Measurements from ENCODE around the gene SATB1. TPM values are rescaled to one million over a fixed set of nuclear protein-coding genes. Genes with fewer than 3 reads are reported as not detected.

SATB1 gene
- total RNA-seq, 1 experiment from 2014 or later = 2.7 TPM

DNA sequence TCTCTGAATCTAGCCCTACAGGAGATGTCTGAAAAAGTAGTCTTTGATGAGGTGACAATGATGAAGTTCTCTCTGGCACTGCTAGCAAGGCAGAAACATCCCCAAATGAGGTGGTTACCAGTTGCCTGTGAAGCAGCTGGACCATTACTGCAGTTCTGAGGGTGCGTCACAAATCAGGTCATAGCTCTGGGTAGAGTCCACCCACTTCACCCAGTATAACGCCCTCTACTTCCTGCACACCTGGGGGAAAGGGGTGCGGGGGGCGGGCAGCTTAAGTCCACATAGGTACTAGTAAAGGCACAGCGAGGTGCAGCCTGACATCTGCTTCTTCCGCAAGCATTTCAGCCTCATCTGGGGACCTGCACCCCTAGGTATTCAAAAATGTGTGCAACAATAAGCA, 13.4 kb upstream of the SATB1 start (continued):
- TF ChIP-seq, protein P1, sequence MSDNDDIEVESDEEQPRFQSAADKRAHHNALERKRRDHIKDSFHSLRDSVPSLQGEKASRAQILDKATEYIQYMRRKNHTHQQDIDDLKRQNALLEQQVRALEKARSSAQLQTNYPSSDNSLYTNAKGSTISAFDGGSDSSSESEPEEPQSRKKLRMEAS (IDR thresholded peaks at IDR 0.05) = no peak
- no peak for TF ChIP-seq POLR2A (IDR thresholded peaks at IDR 0.05; ENCODE audit: borderline replicate concordance, extremely low read depth, insufficient read depth, insufficient read length)

DNA sequence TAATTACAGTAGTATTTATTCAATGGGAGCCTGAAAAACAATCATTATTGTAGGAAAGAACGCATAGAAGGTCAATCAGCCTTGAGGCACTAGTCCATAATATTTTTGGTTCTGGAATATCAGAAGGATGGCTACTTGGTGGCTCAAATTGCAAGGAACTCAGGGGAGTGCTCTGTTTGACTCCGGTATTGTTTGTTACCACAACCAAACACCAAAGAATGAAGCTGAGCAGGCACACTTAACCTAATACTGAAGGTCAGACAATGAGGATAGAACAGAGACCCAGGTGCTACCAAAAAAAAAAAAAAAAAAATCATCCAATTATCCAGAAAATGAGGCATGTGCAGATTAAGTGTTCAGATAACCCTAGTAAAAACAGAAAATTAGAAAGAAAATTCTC, 11.1 kb upstream of the SATB1 start:
- Histone ChIP-seq H3K9ac (ENCODE audit: low read length) (no peak overlapping the region), H3K79me2 (ENCODE audit: insufficient read depth, low read length) (no peaks in the 10 kb centered on the region), H3K9me3 (ENCODE audit: control insufficient read depth in 1 of 2, insufficient read depth in 1 of 2, low read depth in 1 of 2, low read length in 2 of 2) (no peaks in the 10 kb centered on the region), H3K27ac (ENCODE audit: low read depth, low read length) (no peak overlapping the region), H3K36me3 (ENCODE audit: control insufficient read depth in 1 of 2, insufficient read depth in 2 of 2, low read length in 2 of 2) (no peaks in the 10 kb centered on the region), H3K27me3 (ENCODE audit: insufficient read depth, low read length) (peaks cover 45% of the 10 kb centered on the region), H3K4me2 (ENCODE audit: low read length) (no peak overlapping the region), H4K20me1 (ENCODE audit: insufficient read depth) (no peaks in the 10 kb centered on the region), H3K9me2 (ENCODE audit: insufficient read depth) (no peaks in the 10 kb centered on the region), H3K4me3 (replicated peaks in 1 of 2; ENCODE audit: low read depth in 1 of 2, low read length in 2 of 2) (no peak overlapping the region), H2AFZ (ENCODE audit: low read depth, low read length, poor library complexity, severe bottlenecking) (no peak overlapping the region), H3K4me1 (ENCODE audit: control insufficient read depth in 1 of 2, insufficient read depth in 2 of 2, low read length in 2 of 2) (no peaks in the 10 kb centered on the region)
- TF ChIP-seq TCF7L2 (IDR thresholded peaks at IDR 0.05; ENCODE audit: borderline replicate concordance, extremely low read depth, insufficient read depth, insufficient read length) = no peak
- TF ChIP-seq EZH2phosphoT487 (IDR thresholded peaks at IDR 0.05; ENCODE audit: borderline replicate concordance) = no peak
- TF ChIP-seq EZH2 (IDR thresholded peaks at IDR 0.05) = no peak
- no peak for TF ChIP-seq YY1 (IDR thresholded peaks at IDR 0.05; ENCODE audit: extremely low read depth, insufficient replicate concordance, low read depth, low read length)
- TF ChIP-seq, protein P1 (IDR thresholded peaks at IDR 0.05) = no peak
- no peak for TF ChIP-seq POLR2A (IDR thresholded peaks at IDR 0.05; ENCODE audit: borderline replicate concordance, extremely low read depth, insufficient read depth, insufficient read length)
- no peak for TF ChIP-seq RAD21 (IDR thresholded peaks at IDR 0.05; ENCODE audit: low read depth)
- ChIA-PET RAD21 (ENCODE audit: low non-redundant PET in 1 of 2, low total read pairs in 2 of 2, uncharacterized antibody in 2 of 2, unreplicated experiment in 2 of 2) (no interaction called here), POLR2A (no interaction called here), CTCF (no interaction called here)
- ATAC-seq (no peak), DNase-seq (ENCODE audit: low read depth, low spot score) (no peak)
- intact Hi-C loops (cut with micrococcal nuclease) = no loop called here
- BruUV-seq (replicated peaks) = no TSS peak

GRCh38 chr3:18434711-18435110, 9.6 kb upstream of the SATB1 start:
- no peaks in the 10 kb centered on the region for H3K36me3 ChIP-seq (ENCODE audit: control insufficient read depth in 1 of 2, insufficient read depth in 2 of 2, low read length in 2 of 2)
- ATAC-seq = no peak
- H3K4me1 ChIP-seq (ENCODE audit: control insufficient read depth in 1 of 2, insufficient read depth in 2 of 2, low read length in 2 of 2) = no peaks in the 10 kb centered on the region
- intact Hi-C loops (cut with micrococcal nuclease) = no loop called here
- no peak for TF ChIP-seq POLR2A (IDR thresholded peaks at IDR 0.05; ENCODE audit: borderline replicate concordance, extremely low read depth, insufficient read depth, insufficient read length)
- TF ChIP-seq, protein P2, sequence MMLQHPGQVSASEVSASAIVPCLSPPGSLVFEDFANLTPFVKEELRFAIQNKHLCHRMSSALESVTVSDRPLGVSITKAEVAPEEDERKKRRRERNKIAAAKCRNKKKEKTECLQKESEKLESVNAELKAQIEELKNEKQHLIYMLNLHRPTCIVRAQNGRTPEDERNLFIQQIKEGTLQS (IDR thresholded peaks at IDR 0.05) = no peak
- TF ChIP-seq, protein P3, sequence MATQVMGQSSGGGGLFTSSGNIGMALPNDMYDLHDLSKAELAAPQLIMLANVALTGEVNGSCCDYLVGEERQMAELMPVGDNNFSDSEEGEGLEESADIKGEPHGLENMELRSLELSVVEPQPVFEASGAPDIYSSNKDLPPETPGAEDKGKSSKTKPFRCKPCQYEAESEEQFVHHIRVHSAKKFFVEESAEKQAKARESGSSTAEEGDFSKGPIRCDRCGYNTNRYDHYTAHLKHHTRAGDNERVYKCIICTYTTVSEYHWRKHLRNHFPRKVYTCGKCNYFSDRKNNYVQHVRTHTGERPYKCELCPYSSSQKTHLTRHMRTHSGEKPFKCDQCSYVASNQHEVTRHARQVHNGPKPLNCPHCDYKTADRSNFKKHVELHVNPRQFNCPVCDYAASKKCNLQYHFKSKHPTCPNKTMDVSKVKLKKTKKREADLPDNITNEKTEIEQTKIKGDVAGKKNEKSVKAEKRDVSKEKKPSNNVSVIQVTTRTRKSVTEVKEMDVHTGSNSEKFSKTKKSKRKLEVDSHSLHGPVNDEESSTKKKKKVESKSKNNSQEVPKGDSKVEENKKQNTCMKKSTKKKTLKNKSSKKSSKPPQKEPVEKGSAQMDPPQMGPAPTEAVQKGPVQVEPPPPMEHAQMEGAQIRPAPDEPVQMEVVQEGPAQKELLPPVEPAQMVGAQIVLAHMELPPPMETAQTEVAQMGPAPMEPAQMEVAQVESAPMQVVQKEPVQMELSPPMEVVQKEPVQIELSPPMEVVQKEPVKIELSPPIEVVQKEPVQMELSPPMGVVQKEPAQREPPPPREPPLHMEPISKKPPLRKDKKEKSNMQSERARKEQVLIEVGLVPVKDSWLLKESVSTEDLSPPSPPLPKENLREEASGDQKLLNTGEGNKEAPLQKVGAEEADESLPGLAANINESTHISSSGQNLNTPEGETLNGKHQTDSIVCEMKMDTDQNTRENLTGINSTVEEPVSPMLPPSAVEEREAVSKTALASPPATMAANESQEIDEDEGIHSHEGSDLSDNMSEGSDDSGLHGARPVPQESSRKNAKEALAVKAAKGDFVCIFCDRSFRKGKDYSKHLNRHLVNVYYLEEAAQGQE (IDR thresholded peaks at IDR 0.05; ENCODE audit: low read depth) = no peak
- no peak overlapping the region for H2AFZ ChIP-seq (ENCODE audit: low read depth, low read length, poor library complexity, severe bottlenecking)
- H3K79me2 ChIP-seq (ENCODE audit: insufficient read depth, low read length) = no peaks in the 10 kb centered on the region
- CTCF ChIA-PET = no interaction called here
- H3K4me3 ChIP-seq (replicated peaks in 1 of 2; ENCODE audit: low read depth in 1 of 2, low read length in 2 of 2) = no peak overlapping the region
- POLR2A ChIA-PET = no interaction called here
- no peaks in the 10 kb centered on the region for H3K9me2 ChIP-seq (ENCODE audit: insufficient read depth)
- BruUV-seq (replicated peaks) = no TSS peak
- H3K27ac ChIP-seq (ENCODE audit: low read depth, low read length) = no peak overlapping the region
- no peaks in the 10 kb centered on the region for H4K20me1 ChIP-seq (ENCODE audit: insufficient read depth)
- H3K27me3 ChIP-seq (ENCODE audit: insufficient read depth, low read length) = peaks cover 37% of the 10 kb centered on the region
- no peaks in the 10 kb centered on the region for H3K9me3 ChIP-seq (ENCODE audit: control insufficient read depth in 1 of 2, insufficient read depth in 1 of 2, low read depth in 1 of 2, low read length in 2 of 2)
- no peak overlapping the region for H3K4me2 ChIP-seq (ENCODE audit: low read length)
- DNase-seq (ENCODE audit: low read depth, low spot score) = no peak
- RAD21 ChIA-PET (ENCODE audit: low non-redundant PET in 1 of 2, low total read pairs in 2 of 2, uncharacterized antibody in 2 of 2, unreplicated experiment in 2 of 2) = no interaction called here
- no peak overlapping the region for H3K9ac ChIP-seq (ENCODE audit: low read length)
